ENCODE measurements around the gene ZIC1. TPM values are rescaled to one million over a fixed set of nuclear protein-coding genes. Genes with fewer than 3 reads are reported as not detected.

Gene ZIC1
- total RNA-seq, 1 donor, result 0.18 TPM

DNA sequence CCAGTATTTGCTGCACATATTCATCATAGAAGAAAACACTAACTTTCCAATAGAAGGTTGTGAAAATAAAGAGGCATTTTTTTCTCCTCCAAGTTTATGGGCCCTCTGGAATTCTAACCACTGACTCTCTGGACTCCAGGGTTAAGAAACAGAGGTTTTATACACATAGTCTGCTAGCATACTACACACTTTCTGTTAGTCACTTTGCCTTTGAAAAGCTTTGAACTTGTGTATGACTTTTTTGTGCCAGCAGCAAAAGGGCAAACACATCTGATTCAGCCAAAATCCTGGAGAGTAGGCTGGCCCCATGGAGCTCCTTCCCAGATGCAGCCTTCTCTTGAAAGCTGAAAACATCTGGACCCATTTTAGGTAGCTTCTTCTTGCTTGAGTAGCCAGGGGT is 9.1 kb upstream of the ZIC1 start:
- DNase-seq (ENCODE audit: low read depth), result no peak
- no peak for TF ChIP-seq CTCF (IDR thresholded peaks at IDR 0.05; ENCODE audit: insufficient read depth, low read length)
- H3K4me3 ChIP-seq (ENCODE audit: low read depth, low read length), result no peak overlapping the region

GRCh38 chr3:147400999-147401398 is 8.2 kb upstream of the ZIC1 start:
- no peak for TF ChIP-seq CTCF (IDR thresholded peaks at IDR 0.05; ENCODE audit: insufficient read depth, low read length)
- no peak overlapping the region for H3K4me3 ChIP-seq (ENCODE audit: low read depth, low read length)
- no peak for DNase-seq (ENCODE audit: low read depth)

DNA sequence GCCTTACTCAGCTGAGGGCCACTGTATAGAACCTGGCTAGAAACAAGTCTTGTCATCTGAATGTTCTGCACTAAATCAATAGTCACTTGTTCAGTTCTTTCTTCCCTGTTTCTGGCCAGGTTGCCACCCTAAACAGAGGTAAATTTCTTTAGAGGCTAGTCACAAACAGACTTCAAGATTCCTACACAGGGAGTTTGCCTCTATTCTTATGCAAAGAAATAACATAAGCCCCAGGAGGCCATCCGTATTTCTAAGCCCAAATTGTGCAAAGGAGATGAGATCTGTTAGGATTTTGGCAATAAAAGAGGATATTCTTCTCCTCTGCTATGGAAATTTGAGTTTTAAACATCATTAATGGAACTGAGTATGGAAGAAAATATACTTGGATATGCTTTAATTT is 7.7 kb upstream of the ZIC1 start:
- no peak overlapping the region for H3K4me3 ChIP-seq (ENCODE audit: low read depth, low read length)
- no peak for DNase-seq (ENCODE audit: low read depth)
- no peak for TF ChIP-seq CTCF (IDR thresholded peaks at IDR 0.05; ENCODE audit: insufficient read depth, low read length)

DNA sequence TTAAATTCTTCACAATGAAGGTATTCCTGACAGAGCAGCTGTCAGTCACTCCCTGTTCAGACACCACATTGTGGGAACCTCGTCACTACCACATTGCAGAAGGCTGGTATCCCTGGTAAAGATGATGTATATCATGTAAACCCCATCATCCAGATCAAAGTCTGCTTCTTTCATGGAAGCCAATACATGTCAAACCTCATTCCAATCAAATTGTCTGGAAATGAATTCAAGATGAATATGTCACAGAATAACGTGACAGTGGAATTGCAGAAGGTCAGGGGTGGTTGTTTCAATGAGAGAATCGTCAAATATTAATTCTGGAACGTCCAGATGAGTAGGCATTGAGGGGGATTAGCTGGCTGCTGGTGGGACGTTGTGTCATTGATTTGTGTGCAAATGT is 7.0 kb upstream of the ZIC1 start:
- no peak for TF ChIP-seq CTCF (IDR thresholded peaks at IDR 0.05; ENCODE audit: insufficient read depth, low read length)
- DNase-seq (ENCODE audit: low read depth), result no peak
- no peak overlapping the region for H3K4me3 ChIP-seq (ENCODE audit: low read depth, low read length)

- DNase-seq (ENCODE audit: low read depth), result no peak
- TF ChIP-seq CTCF (IDR thresholded peaks at IDR 0.05; ENCODE audit: insufficient read depth, low read length), result no peak
- H3K4me3 ChIP-seq (ENCODE audit: low read depth, low read length), result no peak overlapping the region
These were observed 5.7 kb upstream of the ZIC1 start for GRCh38 chr3:147403511-147403910.

DNA sequence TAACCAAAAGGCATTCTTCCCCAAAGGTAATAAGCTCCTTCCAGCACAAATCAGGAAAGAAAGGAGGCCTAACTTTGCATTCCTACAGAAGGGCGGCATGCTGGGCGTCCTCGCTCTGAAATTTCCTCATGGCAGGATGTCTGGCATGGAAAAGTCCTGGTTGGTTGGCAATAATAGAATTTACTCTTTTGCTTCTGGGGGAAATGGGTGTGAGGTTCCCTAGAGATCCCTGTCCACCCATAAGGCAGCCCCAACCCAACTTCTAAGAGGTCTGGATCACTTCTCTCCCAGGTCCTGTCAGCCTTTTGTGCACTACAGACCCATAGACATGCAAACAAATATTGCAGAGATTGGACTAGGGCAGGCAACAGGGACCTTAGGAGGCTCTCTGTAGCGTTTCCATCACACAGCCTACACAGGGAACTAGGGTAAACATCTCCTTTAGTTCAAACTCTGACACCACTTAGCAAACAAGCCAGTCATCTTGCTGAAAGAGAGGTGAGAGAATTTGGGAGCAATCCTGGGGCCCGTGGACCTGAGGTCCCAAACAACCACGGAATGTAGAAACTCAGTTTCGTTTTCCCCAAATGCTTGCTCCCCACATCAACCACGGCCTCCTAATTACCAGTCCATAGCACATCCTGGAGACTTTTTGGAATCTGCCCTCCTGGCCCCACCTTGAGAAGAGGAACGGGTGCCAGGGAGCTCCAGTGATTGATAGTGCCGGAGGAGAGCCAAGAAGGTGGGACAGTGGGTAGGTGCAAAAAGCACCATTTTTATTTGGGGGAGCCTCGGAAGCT is 5.0 kb upstream of the ZIC1 start:
- H3K4me3 ChIP-seq (ENCODE audit: low read depth, low read length), result no peak overlapping the region
- no peak for TF ChIP-seq CTCF (IDR thresholded peaks at IDR 0.05; ENCODE audit: insufficient read depth, low read length)
- no peak for DNase-seq (ENCODE audit: low read depth)

DNA sequence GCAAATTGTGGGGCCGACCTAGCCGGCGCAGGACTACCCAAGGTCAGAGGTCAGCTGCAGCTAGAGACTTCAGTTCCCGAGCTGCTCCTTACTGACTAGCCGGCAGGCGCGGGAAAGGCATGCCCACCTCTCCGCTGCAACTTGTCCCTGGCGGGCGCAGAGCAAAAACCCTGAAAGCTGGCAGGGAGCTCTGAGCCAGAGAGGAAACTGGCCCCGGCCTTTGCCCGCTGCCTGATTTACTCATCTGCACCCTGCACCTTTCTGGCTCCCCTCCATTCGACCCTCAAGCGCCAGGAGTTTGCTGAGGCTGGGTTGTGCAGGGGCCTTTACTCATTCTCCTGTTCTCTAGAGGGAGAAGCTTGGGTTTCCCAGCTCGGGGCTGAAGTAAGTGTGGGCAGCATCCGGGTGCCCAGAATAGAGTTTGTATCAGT is 4.3 kb upstream of the ZIC1 start:
- DNase-seq (ENCODE audit: low read depth), result no peak
- no peak for TF ChIP-seq CTCF (IDR thresholded peaks at IDR 0.05; ENCODE audit: insufficient read depth, low read length)
- no peak overlapping the region for H3K4me3 ChIP-seq (ENCODE audit: low read depth, low read length)
